Muscle layer of duodenum (tissue), 2 donors: ENCODE data around the gene WWOX.
A peak's percentile ranks its signal among the peaks of the same experiment; 100 is the strongest.

Experiments
- H3K27ac ChIP-seq: one replicate; pipeline ENCODE4 v1.7.0; 2013; ENCODE audit warnings: mild to moderate bottlenecking, low read length
- H3K27me3 ChIP-seq: one replicate; pipeline ENCODE4 v1.7.0; 2013; ENCODE audit warnings: low read depth, mild to moderate bottlenecking, control low read depth, low read length
- H3K36me3 ChIP-seq, 2 donors: one replicate each; pipeline ENCODE4 v1.7.0; 2013; ENCODE audit warnings: low read length in 2 of 2, control low read depth in 1 of 2, mild to moderate bottlenecking in 1 of 2; ENCODE audit not compliant: insufficient read depth in 2 of 2, control insufficient read depth in 1 of 2
- H3K4me1 ChIP-seq, 2 donors: one replicate each; pipeline ENCODE4 v1.7.0; 2013; ENCODE audit warnings: low read length in 2 of 2, mild to moderate bottlenecking in 2 of 2, control low read depth in 1 of 2, moderate library complexity in 1 of 2; ENCODE audit not compliant: insufficient read depth in 2 of 2, control insufficient read depth in 1 of 2
- H3K4me3 ChIP-seq, 2 donors: one replicate each; pipeline ENCODE4 v1.7.0; 2013; ENCODE audit warnings: low read length in 2 of 2, low read depth in 1 of 2, mild to moderate bottlenecking in 1 of 2
- H3K9me3 ChIP-seq, 2 donors: one replicate each; pipeline ENCODE4 v1.7.0; 2013; ENCODE audit warnings: low read length in 2 of 2, control low read depth in 1 of 2, mild to moderate bottlenecking in 1 of 2; ENCODE audit not compliant: control insufficient read depth in 1 of 2
- donor health status: healthy.

Gene WWOX

DNA sequence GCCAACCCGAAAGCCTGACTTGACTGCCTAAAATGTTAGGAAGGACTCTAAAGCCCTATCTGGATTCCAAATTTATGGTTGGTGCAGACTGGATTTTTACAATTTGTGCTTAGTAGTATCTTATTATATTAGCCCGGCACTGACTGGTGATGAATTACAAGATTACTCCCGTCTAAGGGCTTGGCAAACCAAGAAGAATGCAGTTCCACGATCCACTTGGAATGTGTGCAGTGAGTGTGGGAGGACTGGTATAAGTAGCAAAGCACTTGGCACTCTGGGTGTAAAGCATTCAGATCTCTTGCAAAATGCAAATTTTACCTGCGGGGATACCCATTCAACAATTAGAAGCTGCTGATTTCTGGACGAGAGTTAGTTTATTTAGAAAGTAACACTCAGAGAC lies 961.7 kb downstream of the WWOX start:
- H3K9me3 ChIP-seq, result no peaks in the 10 kb centered on the region
- no peak overlapping the region for H3K27ac ChIP-seq
- no peak overlapping the region for H3K4me3 ChIP-seq

GRCh38 chr16:79062336-79062735 lies 962.9 kb downstream of the WWOX start:
- H3K27me3 ChIP-seq, result no peaks in the 10 kb centered on the region

More for the DNA sequence above, 961.7 kb downstream of the WWOX start:
- Histone ChIP-seq H3K27me3 (no peaks in the 10 kb centered on the region), H3K4me1 (peaks cover 0 to 5% of the 10 kb centered on the region in 2 donors), H3K36me3 (no peaks in the 10 kb centered on the region)

GRCh38 chr16:79062821-79063220 lies 963.4 kb downstream of the WWOX start:
- no peaks in the 10 kb centered on the region for H3K9me3 ChIP-seq
- H3K36me3 ChIP-seq, result no peaks in the 10 kb centered on the region
- H3K27me3 ChIP-seq, result no peaks in the 10 kb centered on the region
- peaks cover 0 to 5% of the 10 kb centered on the region in 2 donors for H3K4me1 ChIP-seq
- H3K27ac ChIP-seq, result no peak overlapping the region
- H3K4me3 ChIP-seq, result no peak overlapping the region

More at GRCh38 chr16:79062336-79062735, 962.9 kb downstream of the WWOX start:
- Histone ChIP-seq H3K4me1 (peaks cover 0 to 5% of the 10 kb centered on the region in 2 donors), H3K4me3 (no peak overlapping the region), H3K9me3 (no peaks in the 10 kb centered on the region), H3K27ac (no peak overlapping the region), H3K36me3 (no peaks in the 10 kb centered on the region)

DNA sequence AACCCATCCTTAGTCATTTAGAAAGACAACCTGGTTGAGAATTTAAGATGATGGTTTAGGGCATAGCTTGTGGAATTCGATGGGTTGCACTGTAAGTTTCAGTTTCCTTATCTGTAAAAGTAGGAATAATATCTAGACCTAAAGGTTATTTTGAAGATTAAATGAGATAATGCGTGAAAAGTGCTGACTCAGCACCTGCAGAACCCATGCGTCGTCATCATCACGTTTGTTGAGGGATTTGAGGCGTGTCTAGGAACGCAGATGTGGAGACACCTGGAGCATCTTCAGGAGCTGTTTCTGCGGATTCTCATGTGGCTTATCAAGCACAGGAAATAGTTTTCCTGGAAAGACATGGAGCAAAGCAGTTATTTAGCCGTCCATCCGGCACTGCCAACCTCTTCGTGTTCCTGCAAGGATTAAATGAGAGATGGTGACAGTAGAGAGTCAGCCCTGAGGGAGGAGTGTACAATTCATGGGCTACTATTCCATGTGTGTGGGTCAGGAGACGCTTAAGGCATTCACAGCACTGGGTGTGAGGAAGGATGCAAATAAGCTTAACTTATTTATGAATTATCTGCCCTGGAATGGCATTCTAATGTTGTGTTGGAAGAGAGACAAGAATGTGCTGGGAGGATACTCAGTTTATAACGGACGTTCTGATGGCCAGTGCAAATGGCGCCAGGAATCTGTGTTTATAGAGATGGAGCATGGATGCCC lies 965.0 kb downstream of the WWOX start:
- H3K4me3 ChIP-seq, result no peak overlapping the region
- no peaks in the 10 kb centered on the region for H3K9me3 ChIP-seq
- H3K27ac ChIP-seq, result no peak overlapping the region
- peaks cover 0 to 5% of the 10 kb centered on the region in 2 donors for H3K4me1 ChIP-seq
- H3K36me3 ChIP-seq, result no peaks in the 10 kb centered on the region
- H3K27me3 ChIP-seq, result no peaks in the 10 kb centered on the region

DNA sequence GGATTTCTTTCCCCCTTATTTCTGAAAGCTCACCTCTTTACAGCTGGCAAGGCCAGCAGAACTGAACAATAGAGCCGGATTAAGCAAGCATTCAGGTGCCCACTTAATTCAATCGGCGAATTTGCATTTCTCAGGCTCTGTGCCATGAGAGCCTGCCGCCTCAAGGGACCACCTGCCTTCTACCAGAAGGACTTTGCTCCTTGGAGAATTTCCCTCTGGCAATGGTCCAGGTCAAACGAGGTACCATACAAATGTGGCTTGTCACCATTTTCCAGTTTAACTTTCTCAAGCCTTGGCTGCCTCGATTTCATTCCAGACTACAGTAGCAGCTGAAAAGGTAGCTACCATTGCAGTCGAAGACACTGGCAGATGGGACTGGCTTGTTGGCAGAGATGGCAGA lies 967.1 kb downstream of the WWOX start:
- H3K4me3 ChIP-seq, result no peak overlapping the region
- H3K36me3 ChIP-seq, result no peaks in the 10 kb centered on the region
- H3K27ac ChIP-seq, result no peak overlapping the region
- peaks cover 0 to 5% of the 10 kb centered on the region in 2 donors for H3K4me1 ChIP-seq
- no peaks in the 10 kb centered on the region for H3K27me3 ChIP-seq
- H3K9me3 ChIP-seq, result no peaks in the 10 kb centered on the region

DNA sequence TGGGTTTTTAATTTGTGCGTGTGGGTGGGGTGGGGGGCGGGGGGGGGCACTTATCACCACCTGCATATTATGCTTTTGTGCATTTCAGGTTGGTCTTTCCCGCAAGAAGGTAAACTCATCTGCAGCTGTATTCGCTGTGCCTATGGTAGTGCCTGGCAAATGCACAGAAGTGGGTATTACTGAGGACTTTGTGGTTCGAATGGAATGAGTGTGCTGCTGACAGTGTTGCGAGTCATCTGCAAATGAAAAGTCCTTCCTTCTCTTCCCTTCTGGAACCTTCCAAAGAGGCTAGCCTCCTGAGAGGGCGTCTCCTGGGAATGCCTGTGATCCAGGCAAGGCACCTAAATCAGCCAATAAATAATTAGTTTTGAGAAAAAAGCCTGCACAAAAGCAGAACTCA lies 968.1 kb downstream of the WWOX start:
- Histone ChIP-seq H3K27me3 (no peaks in the 10 kb centered on the region), H3K4me3 (no peak overlapping the region), H3K36me3 (no peaks in the 10 kb centered on the region)

DNA sequence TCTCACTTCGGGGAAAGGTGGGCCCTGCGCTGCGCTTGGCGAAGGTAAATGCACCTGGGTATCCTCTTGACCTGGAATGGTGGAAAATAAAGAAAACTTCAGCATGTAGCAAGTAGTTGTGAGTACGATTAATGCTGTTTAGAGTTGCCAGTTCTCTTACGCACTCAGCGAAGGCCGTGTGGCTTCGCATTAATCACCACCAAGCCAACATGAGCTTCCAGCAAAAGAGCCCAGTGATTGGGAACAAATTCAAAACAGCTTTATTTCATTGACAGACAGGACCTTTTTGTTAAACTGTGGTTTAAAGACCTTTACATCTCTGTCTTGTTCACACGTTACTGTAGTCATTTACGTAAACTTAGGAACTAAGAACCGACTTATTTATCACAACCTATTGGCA lies 969.7 kb downstream of the WWOX start:
- H3K27ac ChIP-seq, result no peak overlapping the region

More for the DNA sequence above, 968.1 kb downstream of the WWOX start:
- Histone ChIP-seq H3K27ac (no peak overlapping the region), H3K4me1 (peaks cover 0 to 5% of the 10 kb centered on the region in 2 donors), H3K9me3 (no peaks in the 10 kb centered on the region)

DNA sequence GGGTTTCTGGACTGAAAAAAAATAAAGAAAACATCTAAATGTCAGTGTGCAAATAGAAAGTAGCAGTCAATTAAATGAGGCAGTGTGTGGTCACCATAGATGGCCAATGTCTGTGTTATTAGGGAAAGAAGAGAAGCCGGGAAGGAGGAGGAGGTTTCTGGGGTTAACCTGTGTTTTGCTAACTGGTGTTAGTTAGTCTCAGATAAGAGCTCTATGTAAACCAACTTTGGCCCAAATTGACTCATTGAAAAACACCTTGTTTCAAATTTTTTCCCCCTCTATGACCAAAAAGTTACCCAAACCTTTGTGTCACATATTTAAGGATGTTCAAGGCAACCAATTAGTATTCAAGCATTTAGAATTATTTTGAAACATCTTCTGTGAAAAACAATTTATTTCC lies 970.2 kb downstream of the WWOX start:
- Histone ChIP-seq H3K9me3 (no peaks in the 10 kb centered on the region), H3K36me3 (no peaks in the 10 kb centered on the region), H3K4me1 (no peaks in the 10 kb centered on the region), H3K27ac (peak overlapping the region; percentile 46), H3K27me3 (no peaks in the 10 kb centered on the region), H3K4me3 (no peak overlapping the region)

More for the DNA sequence above, 969.7 kb downstream of the WWOX start:
- Histone ChIP-seq H3K9me3 (no peaks in the 10 kb centered on the region), H3K4me1 (no peaks in the 10 kb centered on the region), H3K27me3 (no peaks in the 10 kb centered on the region), H3K36me3 (no peaks in the 10 kb centered on the region), H3K4me3 (no peak overlapping the region)

DNA sequence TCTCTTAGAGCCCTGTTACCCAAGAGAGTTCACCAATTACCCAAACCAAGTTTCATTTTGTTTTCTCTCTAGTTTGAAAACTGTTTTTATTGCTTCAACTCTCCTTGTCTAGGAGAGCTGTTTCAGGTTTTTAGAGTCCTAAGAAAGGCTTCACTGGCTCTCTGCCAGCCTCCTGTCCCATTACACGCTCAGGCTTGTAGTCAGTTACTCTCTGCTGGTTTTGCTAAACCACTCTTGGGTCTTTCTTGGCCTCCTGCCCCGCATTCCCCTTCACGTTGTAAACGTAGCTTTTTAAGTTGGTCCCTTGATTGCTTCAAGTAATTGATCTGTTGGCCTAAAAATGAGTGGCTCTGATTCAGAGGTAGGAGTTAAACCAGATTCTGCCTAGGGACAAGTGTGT lies 972.0 kb downstream of the WWOX start:
- H3K9me3 ChIP-seq, result no peaks in the 10 kb centered on the region
- no peaks in the 10 kb centered on the region for H3K27me3 ChIP-seq
- H3K27ac ChIP-seq, result no peak overlapping the region
- peaks cover 0 to 3% of the 10 kb centered on the region in 2 donors for H3K4me1 ChIP-seq
- no peaks in the 10 kb centered on the region for H3K36me3 ChIP-seq
- no peak overlapping the region for H3K4me3 ChIP-seq

DNA sequence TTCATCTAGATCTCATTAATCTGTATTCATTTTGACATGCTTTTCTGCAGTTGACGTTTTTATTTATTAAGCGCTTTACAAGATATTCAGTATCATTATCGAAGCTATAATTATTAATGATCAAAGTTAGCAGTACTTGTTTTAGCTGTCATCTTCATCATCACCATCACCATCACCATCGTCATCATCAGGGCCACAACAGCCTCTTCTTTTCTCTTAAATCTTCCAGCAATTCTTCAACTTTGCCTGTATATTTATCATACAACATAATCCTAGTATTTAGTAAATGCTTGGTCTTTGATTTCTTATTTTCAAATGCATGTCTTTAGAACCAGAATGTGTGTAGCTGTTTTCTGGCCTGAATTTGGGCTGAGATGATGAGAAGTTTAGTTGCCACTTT lies 973.1 kb downstream of the WWOX start:
- Histone ChIP-seq H3K27me3 (no peaks in the 10 kb centered on the region), H3K9me3 (no peaks in the 10 kb centered on the region), H3K36me3 (no peaks in the 10 kb centered on the region), H3K27ac (no peak overlapping the region), H3K4me1 (peaks cover 0 to 3% of the 10 kb centered on the region in 2 donors), H3K4me3 (no peak overlapping the region)

DNA sequence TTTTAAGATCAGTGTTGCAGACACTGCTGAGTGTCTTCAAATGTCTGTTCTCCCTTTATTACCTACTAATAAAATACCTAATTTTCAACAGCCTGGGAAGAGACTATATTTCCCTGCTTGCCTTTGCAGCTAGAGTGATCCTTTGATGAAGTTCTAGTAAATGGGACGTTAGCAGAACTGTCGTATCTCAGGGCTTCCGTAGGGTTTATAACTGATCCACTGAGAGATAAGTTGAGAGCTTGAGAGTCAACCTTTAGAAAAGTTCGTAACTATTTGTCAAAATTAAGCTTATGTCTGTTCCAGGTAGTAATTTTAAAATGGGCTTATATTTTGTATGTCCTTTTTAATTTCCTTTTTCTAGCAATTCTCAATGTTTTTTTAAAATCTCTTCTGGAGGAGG lies 974.1 kb downstream of the WWOX start:
- H3K4me1 ChIP-seq, result peaks cover 0 to 3% of the 10 kb centered on the region in 2 donors
- H3K4me3 ChIP-seq, result no peak overlapping the region

DNA sequence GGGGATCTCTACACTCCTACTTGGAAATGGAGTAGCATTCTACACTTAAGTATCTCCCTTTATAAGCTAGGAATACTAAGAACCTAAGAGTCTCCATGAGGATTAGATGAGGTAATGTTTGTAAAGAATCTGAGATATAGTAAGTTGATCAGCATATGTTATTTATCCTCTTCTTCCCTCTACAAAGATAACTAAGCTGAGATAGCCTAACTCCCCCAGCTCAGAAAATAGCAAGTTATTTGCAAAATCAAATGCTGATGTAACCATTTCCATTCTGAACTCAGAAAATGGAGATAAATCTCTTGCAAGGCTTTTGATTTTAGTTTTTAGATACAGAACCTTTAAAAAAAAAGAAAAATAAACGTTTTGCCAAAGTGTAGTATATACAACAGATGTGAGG lies 975.1 kb downstream of the WWOX start:
- peaks cover 0 to 3% of the 10 kb centered on the region in 2 donors for H3K4me1 ChIP-seq
- no peaks in the 10 kb centered on the region for H3K36me3 ChIP-seq
- H3K4me3 ChIP-seq, result no peak overlapping the region
- H3K9me3 ChIP-seq, result no peaks in the 10 kb centered on the region
- no peak overlapping the region for H3K27ac ChIP-seq
- H3K27me3 ChIP-seq, result no peaks in the 10 kb centered on the region

More for the DNA sequence above, 974.1 kb downstream of the WWOX start:
- Histone ChIP-seq H3K27me3 (no peaks in the 10 kb centered on the region), H3K36me3 (no peaks in the 10 kb centered on the region), H3K27ac (no peak overlapping the region), H3K9me3 (no peaks in the 10 kb centered on the region)
